GM21528 (cell line): ENCODE results near the gene ADIPOR2.
A peak's percentile ranks its signal among the peaks of the same experiment; 100 is the strongest.
"Not testable (repeated sequence)": the region's sequence is repeated elsewhere in the genome, so short reads cannot be mapped to it uniquely, and the experiment has no call there.

ENCODE experiments used
- ATAC-seq: cut with Tn5 transposase; IDR thresholded peaks from one replicate; pipeline ENCODE4 v1.9.1; 2021; ENCODE audit warnings: mild to moderate bottlenecking, moderate library complexity; ENCODE audit not compliant: unreplicated experiment, low FRiP score

Gene ADIPOR2

GRCh38 chr12:1663440-1664132 is 27.3 kb upstream of the ADIPOR2 start:
- no peak for ATAC-seq

GRCh38 chr12:1665366-1665765 is 25.5 kb upstream of the ADIPOR2 start:
- no peak for ATAC-seq

GRCh38 chr12:1666215-1666614 is 24.7 kb upstream of the ADIPOR2 start:
- no peak for ATAC-seq

- no peak for ATAC-seq
These were observed 24.1 kb upstream of the ADIPOR2 start for GRCh38 chr12:1666685-1667162.

- ATAC-seq = no peak
These were observed 21.9 kb upstream of the ADIPOR2 start for GRCh38 chr12:1668833-1669543.

- no peak for ATAC-seq
These were observed 20.3 kb upstream of the ADIPOR2 start for GRCh38 chr12:1670358-1671268.

GRCh38 chr12:1676043-1676442 is 14.8 kb upstream of the ADIPOR2 start:
- no peak for ATAC-seq

GRCh38 chr12:1680804-1681492 is 9.9 kb upstream of the ADIPOR2 start:
- ATAC-seq = no peak

GRCh38 chr12:1681493-1681807 is 9.4 kb upstream of the ADIPOR2 start:
- no peak for ATAC-seq

- no peak for ATAC-seq
These were observed 2.7 kb upstream of the ADIPOR2 start for GRCh38 chr12:1688086-1688710.

- ATAC-seq = peak; percentile 46
These were observed 495 bp downstream of the ADIPOR2 start for GRCh38 chr12:1691123-1692007.

- no peak for ATAC-seq
These were observed 1.4 kb downstream of the ADIPOR2 start for GRCh38 chr12:1692226-1692625.

- no peak for ATAC-seq
These were observed 2.2 kb downstream of the ADIPOR2 start for GRCh38 chr12:1692895-1693610.

GRCh38 chr12:1695097-1695496 is 4.2 kb downstream of the ADIPOR2 start:
- not testable (repeated sequence) for ATAC-seq

- no peak for ATAC-seq
These were observed 5.2 kb downstream of the ADIPOR2 start for GRCh38 chr12:1695886-1696670.

- ATAC-seq = no peak
These were observed 5.9 kb downstream of the ADIPOR2 start for GRCh38 chr12:1696800-1697199.

GRCh38 chr12:1697271-1697670 is 6.4 kb downstream of the ADIPOR2 start:
- ATAC-seq = no peak

GRCh38 chr12:1698720-1699119 is 7.8 kb downstream of the ADIPOR2 start:
- no peak for ATAC-seq
